Right lobe of liver (tissue), 4 donors: ENCODE measurements around the gene IL1RAPL1.

Experiments
- POLR2A ChIP-seq: fragments of 450-650 bp; IDR thresholded peaks from one replicate; pipeline ENCODE4 v1.6.1; 2017; ENCODE audit warnings: antibody characterized with exemption, mild to moderate bottlenecking
- TF ChIP-seq, protein P1 (sequence below), 4 donors: fragments of 200-600 bp in 3 of 4; fragments of 450-650 bp in 1 of 4; IDR thresholded peaks; one replicate each; pipeline versions ENCODE4 v1.5.1 to v1.8.0; 2016 to 2022; ENCODE audit warnings: antibody characterized with exemption in 4 of 4, mild to moderate bottlenecking in 2 of 4
- donor health status: DM: no; HTN: no; CAD: no.
- donor health status: DM: no; HTN: no; CAD: no.
- donor health status: DM: no; HTN: yes; CAD: no.

DNA sequence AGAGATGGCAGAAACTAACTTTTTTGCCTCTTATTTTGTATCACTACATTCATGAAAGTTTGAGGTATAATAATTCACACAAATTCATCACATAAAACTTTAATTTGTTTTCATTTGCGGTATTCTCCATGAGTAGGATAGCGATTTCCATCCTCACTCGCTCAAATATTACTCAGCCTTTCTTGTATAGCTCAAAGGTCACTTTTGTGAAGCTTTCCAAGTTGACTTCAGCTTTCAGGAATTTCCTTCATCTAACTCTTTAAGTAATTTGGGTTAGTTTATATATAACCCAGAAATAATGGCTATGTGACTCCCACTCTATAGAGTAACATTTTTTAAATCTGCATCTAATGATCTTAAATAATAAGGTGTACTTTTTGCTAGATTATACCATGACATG, 314.4 kb downstream of the IL1RAPL1 start:
- TF ChIP-seq, protein P1, sequence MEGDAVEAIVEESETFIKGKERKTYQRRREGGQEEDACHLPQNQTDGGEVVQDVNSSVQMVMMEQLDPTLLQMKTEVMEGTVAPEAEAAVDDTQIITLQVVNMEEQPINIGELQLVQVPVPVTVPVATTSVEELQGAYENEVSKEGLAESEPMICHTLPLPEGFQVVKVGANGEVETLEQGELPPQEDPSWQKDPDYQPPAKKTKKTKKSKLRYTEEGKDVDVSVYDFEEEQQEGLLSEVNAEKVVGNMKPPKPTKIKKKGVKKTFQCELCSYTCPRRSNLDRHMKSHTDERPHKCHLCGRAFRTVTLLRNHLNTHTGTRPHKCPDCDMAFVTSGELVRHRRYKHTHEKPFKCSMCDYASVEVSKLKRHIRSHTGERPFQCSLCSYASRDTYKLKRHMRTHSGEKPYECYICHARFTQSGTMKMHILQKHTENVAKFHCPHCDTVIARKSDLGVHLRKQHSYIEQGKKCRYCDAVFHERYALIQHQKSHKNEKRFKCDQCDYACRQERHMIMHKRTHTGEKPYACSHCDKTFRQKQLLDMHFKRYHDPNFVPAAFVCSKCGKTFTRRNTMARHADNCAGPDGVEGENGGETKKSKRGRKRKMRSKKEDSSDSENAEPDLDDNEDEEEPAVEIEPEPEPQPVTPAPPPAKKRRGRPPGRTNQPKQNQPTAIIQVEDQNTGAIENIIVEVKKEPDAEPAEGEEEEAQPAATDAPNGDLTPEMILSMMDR (IDR thresholded peaks at IDR 0.05) = no peak
- TF ChIP-seq POLR2A = no peak
